ENCODE data around the gene MS4A6A.

- TF ChIP-seq POLR2AphosphoS5 (IDR thresholded peaks at IDR 0.05) (no peak), POLR2A (IDR thresholded peaks at IDR 0.05) (no peak)
- TF ChIP-seq, protein P1, sequence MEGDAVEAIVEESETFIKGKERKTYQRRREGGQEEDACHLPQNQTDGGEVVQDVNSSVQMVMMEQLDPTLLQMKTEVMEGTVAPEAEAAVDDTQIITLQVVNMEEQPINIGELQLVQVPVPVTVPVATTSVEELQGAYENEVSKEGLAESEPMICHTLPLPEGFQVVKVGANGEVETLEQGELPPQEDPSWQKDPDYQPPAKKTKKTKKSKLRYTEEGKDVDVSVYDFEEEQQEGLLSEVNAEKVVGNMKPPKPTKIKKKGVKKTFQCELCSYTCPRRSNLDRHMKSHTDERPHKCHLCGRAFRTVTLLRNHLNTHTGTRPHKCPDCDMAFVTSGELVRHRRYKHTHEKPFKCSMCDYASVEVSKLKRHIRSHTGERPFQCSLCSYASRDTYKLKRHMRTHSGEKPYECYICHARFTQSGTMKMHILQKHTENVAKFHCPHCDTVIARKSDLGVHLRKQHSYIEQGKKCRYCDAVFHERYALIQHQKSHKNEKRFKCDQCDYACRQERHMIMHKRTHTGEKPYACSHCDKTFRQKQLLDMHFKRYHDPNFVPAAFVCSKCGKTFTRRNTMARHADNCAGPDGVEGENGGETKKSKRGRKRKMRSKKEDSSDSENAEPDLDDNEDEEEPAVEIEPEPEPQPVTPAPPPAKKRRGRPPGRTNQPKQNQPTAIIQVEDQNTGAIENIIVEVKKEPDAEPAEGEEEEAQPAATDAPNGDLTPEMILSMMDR (IDR thresholded peaks at IDR 0.05), result no peak
Observed at GRCh38 chr11:60183591-60184205, 815 bp upstream of the MS4A6A start.
